ENCODE measurements around the gene STK32C.

DNA sequence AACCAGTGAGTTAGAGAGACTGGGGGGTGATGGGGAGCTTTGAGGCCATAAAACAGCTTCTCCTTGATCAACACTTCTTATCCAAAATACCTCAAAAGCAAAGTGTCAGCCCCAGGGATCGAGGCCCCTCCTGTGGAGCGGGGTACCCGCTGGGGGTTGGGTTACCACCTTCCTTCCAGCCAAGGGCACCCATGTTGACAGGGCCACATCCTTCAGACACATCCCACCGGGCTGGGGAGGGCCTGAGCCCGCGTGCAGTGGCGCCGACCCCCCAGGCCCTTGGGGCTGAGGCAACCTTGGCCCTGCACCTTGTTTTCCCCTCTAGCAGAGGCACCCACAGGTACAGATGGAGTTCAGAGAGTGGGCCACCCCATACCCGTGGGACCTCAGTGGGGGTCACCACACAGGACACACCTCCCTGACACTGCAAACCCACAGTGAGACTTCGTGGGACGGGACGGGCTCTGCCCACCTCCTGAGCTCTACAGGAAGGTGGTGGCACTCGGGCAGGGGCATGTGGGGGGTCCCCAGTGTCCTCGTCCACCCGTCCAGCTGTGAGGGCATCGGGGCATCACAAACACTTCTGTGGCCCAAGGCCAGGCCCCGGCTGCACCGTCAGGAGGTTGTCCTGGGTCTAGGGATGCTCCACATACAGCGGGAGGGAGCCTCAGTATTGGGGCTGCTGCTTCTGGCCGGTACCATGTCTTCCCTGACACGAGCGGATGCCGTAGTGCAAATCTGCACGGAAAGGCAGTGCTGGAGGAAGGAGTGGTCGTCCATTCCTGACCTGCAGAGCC is 110.3 kb downstream of the STK32C start:
- no peak for TF ChIP-seq CTCF (IDR thresholded peaks at IDR 0.05)
- TF ChIP-seq POLR2A (IDR thresholded peaks at IDR 0.05): no peak

Data from body of pancreas (tissue), 4 donors.